ENCODE measurements around the gene MSX1. TPM values are rescaled to one million over a fixed set of nuclear protein-coding genes. Genes with fewer than 3 reads are reported as not detected.
A peak's percentile ranks its signal among the peaks of the same experiment; 100 is the strongest.

The MSX1 gene
- total RNA-seq, 1 experiment from 2014 or later = 0.07 TPM

DNA sequence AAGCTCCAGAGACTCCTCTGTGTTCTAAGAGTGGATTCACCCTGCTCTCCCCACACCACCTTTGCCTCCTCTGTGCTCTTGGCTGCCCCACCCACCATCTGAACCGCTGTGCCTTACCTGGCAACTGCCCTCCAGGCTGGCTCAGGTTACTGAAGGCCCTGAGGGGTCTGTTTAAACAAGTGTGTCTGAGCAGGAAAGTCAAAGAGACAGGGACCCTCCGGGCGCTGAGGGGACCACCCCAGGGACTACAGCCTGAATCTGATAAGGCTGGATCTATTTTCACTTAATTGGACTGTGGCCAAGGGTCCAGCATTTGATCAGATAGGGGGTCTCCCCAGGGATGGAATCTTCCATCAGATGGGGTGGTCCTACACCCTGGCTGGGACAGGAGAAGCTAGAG is 10.4 kb upstream of the MSX1 start:
- Histone ChIP-seq H3K4me3 (ENCODE audit: insufficient read depth, low read depth, low read length) (no peak overlapping the region), H3K27me3 (ENCODE audit: control insufficient read depth, insufficient read depth, low read length) (peaks cover 48% of the 10 kb centered on the region), H3K36me3 (replicated peaks; ENCODE audit: control insufficient read depth, insufficient read depth, low read length) (no peaks in the 10 kb centered on the region)
- DNase-seq = no peak

- no peak overlapping the region for H3K4me3 ChIP-seq (ENCODE audit: insufficient read depth, low read depth, low read length)
- H3K27me3 ChIP-seq (ENCODE audit: control insufficient read depth, insufficient read depth, low read length) = peaks cover 53% of the 10 kb centered on the region
- no peaks in the 10 kb centered on the region for H3K36me3 ChIP-seq (replicated peaks; ENCODE audit: control insufficient read depth, insufficient read depth, low read length)
- DNase-seq = no peak
Measured at GRCh38 chr4:4849524-4850193, 9.8 kb upstream of the MSX1 start.

DNA sequence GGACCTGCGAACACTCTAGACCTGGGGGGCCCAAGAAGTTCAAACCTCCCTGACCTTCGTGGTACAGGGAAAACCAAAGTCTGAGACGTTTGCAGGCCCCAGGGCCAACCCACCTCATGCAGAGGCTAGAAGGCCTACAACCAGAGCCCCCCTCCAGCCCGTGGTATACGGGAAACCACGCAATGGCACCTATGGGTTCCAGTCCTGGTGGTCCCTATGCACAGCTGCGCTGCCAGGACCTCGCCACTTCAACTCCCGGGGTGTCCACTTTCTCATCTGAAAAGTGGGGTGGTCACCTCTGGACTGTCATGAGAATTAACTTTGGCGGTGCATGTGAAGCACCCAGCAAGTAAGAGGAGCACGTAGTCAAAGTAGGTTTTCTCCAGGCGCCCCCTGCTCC is 8.4 kb upstream of the MSX1 start:
- no peaks in the 10 kb centered on the region for H3K36me3 ChIP-seq (replicated peaks; ENCODE audit: control insufficient read depth, insufficient read depth, low read length)
- H3K4me3 ChIP-seq (ENCODE audit: insufficient read depth, low read depth, low read length) = no peak overlapping the region
- peaks cover 68% of the 10 kb centered on the region for H3K27me3 ChIP-seq (ENCODE audit: control insufficient read depth, insufficient read depth, low read length)
- no peak for DNase-seq

DNA sequence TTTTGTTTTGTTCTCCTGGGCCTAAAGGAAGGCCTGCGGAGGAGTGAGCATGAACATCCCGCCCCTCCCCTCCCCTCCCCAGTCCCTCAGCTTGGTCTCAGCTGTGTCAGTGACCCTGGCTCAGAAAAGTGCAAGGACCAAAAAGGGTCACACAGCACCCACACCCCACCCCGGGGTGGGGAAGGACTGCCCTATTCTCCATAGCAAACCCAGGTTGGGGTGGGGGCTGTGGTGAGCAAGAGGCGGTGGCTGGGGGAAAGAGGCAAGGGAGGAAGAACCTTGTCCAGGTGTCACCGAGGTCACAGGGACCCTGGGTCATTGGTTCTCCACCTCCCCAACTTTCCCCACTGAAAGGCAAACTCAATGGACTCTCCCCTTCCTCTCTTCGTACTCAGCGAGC is 7.6 kb upstream of the MSX1 start:
- no peak for DNase-seq
- Histone ChIP-seq H3K27me3 (ENCODE audit: control insufficient read depth, insufficient read depth, low read length) (peaks cover 76% of the 10 kb centered on the region), H3K4me3 (ENCODE audit: insufficient read depth, low read depth, low read length) (no peak overlapping the region), H3K36me3 (replicated peaks; ENCODE audit: control insufficient read depth, insufficient read depth, low read length) (no peaks in the 10 kb centered on the region)

DNA sequence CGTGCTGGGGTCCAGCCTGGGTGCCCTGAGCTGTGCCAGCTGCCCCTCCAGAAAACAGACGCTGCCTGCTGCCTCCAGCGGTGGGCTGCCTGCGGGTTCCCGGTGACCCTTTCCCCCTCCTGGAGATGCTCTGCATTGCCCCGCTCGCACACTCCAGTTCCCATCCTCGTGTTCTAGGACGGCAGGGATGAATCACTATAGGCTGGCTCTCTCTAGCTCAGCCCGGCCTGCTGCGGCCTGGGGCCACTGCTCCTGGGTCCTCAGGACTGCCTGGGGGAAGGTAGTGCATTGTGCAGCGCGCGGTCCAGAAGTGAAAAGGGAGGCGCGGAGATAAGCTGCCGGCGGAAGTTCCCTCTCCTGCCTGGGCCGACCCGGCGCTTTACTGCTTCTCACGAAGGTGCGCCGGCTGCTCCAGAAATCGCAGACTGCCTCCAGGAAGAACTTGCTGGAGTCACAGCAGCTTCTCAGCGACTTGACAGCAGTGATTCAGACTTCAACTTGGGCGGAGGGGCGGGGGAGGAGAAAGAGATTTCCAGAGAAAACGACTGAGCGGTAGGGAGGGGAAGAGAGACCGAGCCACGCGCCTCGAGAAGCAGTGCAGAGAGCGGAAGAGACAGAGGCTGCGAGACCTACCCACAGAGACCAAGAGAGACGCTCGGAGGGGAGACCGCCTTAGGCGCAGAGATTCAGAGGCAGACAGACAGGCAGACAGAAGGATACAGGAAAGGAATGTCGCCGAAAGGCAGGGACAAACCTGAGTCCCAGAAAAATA is 6.7 kb upstream of the MSX1 start:
- peak; percentile 92 for DNase-seq
- Histone ChIP-seq H3K36me3 (replicated peaks; ENCODE audit: control insufficient read depth, insufficient read depth, low read length) (no peaks in the 10 kb centered on the region), H3K4me3 (ENCODE audit: insufficient read depth, low read depth, low read length) (peak overlapping the region; percentile 19), H3K27me3 (ENCODE audit: control insufficient read depth, insufficient read depth, low read length) (peaks cover 84% of the 10 kb centered on the region)

- peak overlapping the region; percentile 19; the same call in 1 of the 2 replicates for H3K4me3 ChIP-seq (ENCODE audit: insufficient read depth, low read depth, low read length)
- DNase-seq = peak; percentile 69
- H3K36me3 ChIP-seq (replicated peaks; ENCODE audit: control insufficient read depth, insufficient read depth, low read length) = no peaks in the 10 kb centered on the region
- H3K27me3 ChIP-seq (ENCODE audit: control insufficient read depth, insufficient read depth, low read length) = peaks cover 91% of the 10 kb centered on the region
Measured at GRCh38 chr4:4853371-4853823, 6.1 kb upstream of the MSX1 start.

DNA sequence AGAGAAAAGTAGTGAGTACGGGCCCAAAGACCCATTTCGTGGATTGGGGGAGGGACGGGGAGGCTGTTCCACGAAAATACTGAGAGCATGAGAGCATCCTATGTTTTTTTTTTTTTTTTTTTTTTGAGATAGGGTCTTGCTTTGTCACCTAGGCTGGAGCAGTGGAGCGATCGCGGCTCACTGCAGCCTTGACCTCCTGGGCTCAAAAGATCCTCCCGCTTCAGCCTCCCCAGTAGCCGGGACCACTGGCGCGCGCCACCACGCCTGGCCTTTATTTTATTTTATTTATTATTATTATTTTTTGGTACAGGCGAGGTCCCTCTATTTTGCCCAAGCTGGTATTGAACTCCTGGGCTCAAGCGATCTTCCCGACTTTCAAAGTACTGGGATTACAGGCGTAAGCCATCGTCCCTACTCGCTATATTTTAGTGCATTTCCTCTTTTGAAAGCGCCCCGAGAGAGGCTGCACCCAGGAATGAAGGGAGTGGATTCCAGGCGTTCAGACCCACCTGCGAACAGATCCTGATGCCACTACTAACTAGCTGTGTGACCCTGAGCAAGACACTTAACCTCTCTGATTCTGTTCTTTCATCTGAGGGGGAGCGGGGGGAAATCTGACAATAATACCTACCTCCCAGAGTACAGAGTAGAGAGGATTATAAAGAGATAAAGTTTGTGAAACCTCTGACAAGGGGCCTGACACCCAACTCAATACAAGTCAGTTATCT is 5.4 kb upstream of the MSX1 start:
- no peak overlapping the region for H3K4me3 ChIP-seq (ENCODE audit: insufficient read depth, low read depth, low read length)
- no peaks in the 10 kb centered on the region for H3K36me3 ChIP-seq (replicated peaks; ENCODE audit: control insufficient read depth, insufficient read depth, low read length)
- DNase-seq = no peak
- peaks cover 94% of the 10 kb centered on the region for H3K27me3 ChIP-seq (ENCODE audit: control insufficient read depth, insufficient read depth, low read length)

- Histone ChIP-seq H3K27me3 (ENCODE audit: control insufficient read depth, insufficient read depth, low read length) (peaks cover 93% of the 10 kb centered on the region), H3K36me3 (replicated peaks; ENCODE audit: control insufficient read depth, insufficient read depth, low read length) (no peaks in the 10 kb centered on the region), H3K4me3 (ENCODE audit: insufficient read depth, low read depth, low read length) (no peak overlapping the region)
- DNase-seq = peak; percentile 70
Measured at GRCh38 chr4:4854649-4855295, 4.7 kb upstream of the MSX1 start.

- peak; percentile 58 for DNase-seq
- peaks cover 97% of the 10 kb centered on the region for H3K27me3 ChIP-seq (ENCODE audit: control insufficient read depth, insufficient read depth, low read length)
- H3K36me3 ChIP-seq (replicated peaks; ENCODE audit: control insufficient read depth, insufficient read depth, low read length) = no peaks in the 10 kb centered on the region
- H3K4me3 ChIP-seq (ENCODE audit: insufficient read depth, low read depth, low read length) = no peak overlapping the region
Measured at GRCh38 chr4:4855301-4856070, 4.0 kb upstream of the MSX1 start.

- DNase-seq = peak; percentile 83
- H3K4me3 ChIP-seq (ENCODE audit: insufficient read depth, low read depth, low read length) = no peak overlapping the region
- peaks cover 97% of the 10 kb centered on the region for H3K27me3 ChIP-seq (ENCODE audit: control insufficient read depth, insufficient read depth, low read length)
- H3K36me3 ChIP-seq (replicated peaks; ENCODE audit: control insufficient read depth, insufficient read depth, low read length) = no peaks in the 10 kb centered on the region
Measured at GRCh38 chr4:4856071-4857000, 3.1 kb upstream of the MSX1 start.

GRCh38 chr4:4857001-4857808 is 2.3 kb upstream of the MSX1 start:
- peaks cover 97% of the 10 kb centered on the region for H3K27me3 ChIP-seq (ENCODE audit: control insufficient read depth, insufficient read depth, low read length)
- no peaks in the 10 kb centered on the region for H3K36me3 ChIP-seq (replicated peaks; ENCODE audit: control insufficient read depth, insufficient read depth, low read length)
- no peak for DNase-seq
- no peak overlapping the region for H3K4me3 ChIP-seq (ENCODE audit: insufficient read depth, low read depth, low read length)

- Histone ChIP-seq H3K36me3 (replicated peaks; ENCODE audit: control insufficient read depth, insufficient read depth, low read length) (no peaks in the 10 kb centered on the region), H3K27me3 (ENCODE audit: control insufficient read depth, insufficient read depth, low read length) (peaks cover 97% of the 10 kb centered on the region), H3K4me3 (ENCODE audit: insufficient read depth, low read depth, low read length) (no peak overlapping the region)
- DNase-seq = peak; percentile 78
Measured at GRCh38 chr4:4857809-4858508, 1.5 kb upstream of the MSX1 start.
